HL-60/S4 treated with retinoic acid at 250 ng/mL for 4 days and 3 days (cell line): ENCODE results near the gene GRPEL2.
"Not testable (repeated sequence)": the region's sequence is repeated elsewhere in the genome, so short reads cannot be mapped to it uniquely, and the experiment has no call there.

ENCODE experiments used
- in situ Hi-C: fragments of 300-500 bp; cut with MboI; formaldehyde crosslinking; loops from 2 replicates; pipeline ENCODE4 v1.7.0; 2022; ENCODE audit warnings: low sequenced_read_pairs

The GRPEL2 gene

GRCh38 chr5:149391076-149391475 lies 45.8 kb downstream of the GRPEL2 start:
- in situ Hi-C loops: not testable (repeated sequence)

DNA sequence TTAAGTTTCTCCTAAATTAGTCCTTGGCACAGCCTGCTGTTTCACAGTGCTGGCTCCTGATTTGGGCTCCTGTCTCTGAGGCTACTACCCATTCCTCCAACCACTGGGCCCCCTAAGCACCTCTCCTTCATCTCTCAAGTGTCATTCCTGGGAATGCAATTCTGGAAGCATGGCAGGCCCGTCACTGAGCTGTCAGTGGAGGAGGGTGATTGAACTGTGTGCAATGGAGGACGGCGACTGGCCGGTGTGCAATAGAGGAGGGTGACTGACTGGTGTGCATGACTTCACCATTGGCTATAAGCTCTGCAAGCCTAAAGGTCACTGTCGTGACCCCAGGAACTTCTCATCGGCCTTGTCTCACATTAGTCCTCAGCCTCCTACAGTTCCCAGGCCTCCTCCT lies 46.2 kb downstream of the GRPEL2 start:
- in situ Hi-C loops: no loop called here

DNA sequence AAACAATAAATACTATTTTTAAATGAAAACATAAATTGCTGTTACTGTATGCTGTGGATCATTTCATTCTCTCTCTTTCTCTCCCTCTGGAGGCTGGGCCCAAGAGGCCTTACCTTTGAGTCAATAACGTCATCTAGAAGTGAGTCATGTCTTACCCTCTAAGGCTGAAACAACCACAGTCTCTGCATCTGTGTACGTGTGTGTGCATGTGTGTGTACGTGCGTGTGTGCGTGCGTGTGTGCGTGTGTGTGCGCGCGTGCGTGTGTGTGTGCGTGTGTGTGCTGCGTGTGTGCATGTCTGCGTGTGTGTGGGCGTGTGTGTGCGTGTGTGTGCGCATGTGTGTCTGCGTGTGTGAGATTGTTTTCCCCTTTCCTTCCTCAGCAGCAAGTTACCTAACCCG lies 47.4 kb downstream of the GRPEL2 start:
- in situ Hi-C loops: no loop called here

DNA sequence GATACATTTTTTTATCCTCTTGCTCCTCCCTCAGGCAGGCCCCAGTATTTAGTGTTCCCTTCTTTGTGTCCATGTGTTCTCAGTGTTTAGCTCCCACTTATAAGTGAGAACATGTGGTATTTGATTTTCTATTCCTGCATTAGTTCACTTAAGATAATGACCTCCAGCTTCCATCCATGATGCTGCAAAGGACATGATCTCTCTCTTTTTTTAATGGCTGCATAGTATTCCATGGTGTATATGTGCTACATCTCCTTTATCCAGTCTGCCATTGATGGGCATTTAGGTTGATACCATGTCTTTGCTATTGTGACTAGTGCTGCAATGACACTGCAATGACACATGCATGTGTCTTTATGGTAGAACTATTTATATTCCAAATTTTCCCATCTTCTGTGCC lies 49.7 kb downstream of the GRPEL2 start:
- in situ Hi-C loops: not testable (repeated sequence)

DNA sequence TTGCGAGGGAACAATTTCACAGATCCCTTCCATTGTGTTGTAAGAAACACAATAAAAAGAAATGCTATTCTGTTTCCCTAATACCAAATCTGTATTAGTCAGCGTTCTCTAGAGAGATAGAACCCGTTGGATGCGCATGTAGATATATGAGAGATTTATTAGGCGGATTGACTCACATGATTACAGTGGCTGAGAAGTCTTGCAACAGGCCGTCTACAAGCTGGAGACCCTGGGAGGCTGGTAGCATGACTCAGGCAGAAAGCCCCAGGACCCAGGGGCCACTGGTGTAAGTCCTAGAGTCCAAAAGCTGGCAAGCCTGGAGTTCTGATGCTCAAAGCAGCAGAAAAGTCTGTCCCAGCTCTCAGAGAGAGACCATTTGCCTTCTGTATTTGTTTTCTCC lies 52.2 kb downstream of the GRPEL2 start:
- in situ Hi-C loops: no loop called here

DNA sequence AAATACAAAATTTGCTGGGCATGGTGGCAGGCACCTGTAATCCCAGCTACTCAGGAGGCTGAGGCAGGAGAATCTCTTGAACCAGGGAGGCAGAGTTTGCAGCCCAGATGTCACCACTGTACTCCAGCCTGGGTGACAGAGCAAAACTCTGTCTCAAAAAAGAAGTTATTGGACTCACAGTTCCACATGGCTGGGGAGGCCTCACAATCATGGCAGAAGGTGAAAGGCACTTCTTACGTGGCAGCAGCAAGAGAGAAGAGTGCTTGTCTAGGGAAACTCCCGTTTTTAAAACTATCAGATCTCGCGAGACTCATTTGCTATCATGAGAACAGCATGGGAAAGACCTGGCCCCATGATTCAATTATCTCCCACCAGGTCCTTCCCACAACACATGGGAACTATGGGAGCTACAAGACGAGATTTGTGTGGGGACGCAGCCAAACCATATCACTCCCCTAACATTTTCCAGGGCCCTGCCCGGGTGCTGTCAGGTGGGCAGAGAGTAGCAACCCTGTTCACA lies 53.5 kb downstream of the GRPEL2 start:
- in situ Hi-C loops: not testable (repeated sequence)

- in situ Hi-C loops: no loop called here
These were observed 54.5 kb downstream of the GRPEL2 start for GRCh38 chr5:149399775-149400174.

GRCh38 chr5:149400304-149400703 lies 55.0 kb downstream of the GRPEL2 start:
- in situ Hi-C loops: no loop called here

GRCh38 chr5:149401051-149401450 lies 55.8 kb downstream of the GRPEL2 start:
- in situ Hi-C loops: no loop called here

DNA sequence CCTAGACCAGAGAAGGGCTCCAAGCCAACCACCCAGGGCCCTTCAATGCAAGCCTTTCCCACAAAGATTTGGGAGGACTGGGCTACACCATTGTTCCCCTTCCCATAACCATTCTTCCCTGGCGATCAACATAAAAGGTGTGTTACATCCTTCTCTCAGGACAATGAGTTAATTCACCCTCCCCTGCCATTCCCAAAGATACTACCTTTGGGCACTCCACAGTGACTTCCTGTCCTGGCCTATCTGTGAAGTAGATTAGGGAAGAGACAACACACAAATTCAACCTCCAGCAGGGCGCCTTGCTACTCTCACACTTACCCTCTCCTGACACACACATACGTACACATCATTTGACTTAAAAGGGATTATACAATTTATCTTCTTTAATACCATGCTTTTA lies 57.0 kb downstream of the GRPEL2 start:
- in situ Hi-C loops: no loop called here
